Prostate gland (tissue), 2 donors: Measurements from ENCODE around the gene ENTPD5.

Experiments used
- POLR2A ChIP-seq: fragments of 450-650 bp; IDR thresholded peaks from one replicate; pipeline ENCODE4 v1.6.1; 2016; ENCODE audit warnings: antibody characterized with exemption, mild to moderate bottlenecking
- POLR2AphosphoS5 ChIP-seq: sonication (generic); formaldehyde crosslinking; IDR thresholded peaks from one replicate; pipeline ENCODE4 v1.6.1; 2017; ENCODE audit warnings: antibody characterized with exemption
- TF ChIP-seq, protein P1 (sequence below), 4 experiments: fragments of 200-600 bp in 2 of 4; fragments of 450-650 bp in 2 of 4; sonication (generic) in 2 of 4; IDR thresholded peaks; 1 replicate in 3 of 4; 2 replicates in 1 of 4; pipeline ENCODE4 v1.5.1; 2016 to 2019; ENCODE audit warnings: antibody characterized with exemption in 4 of 4, mild to moderate bottlenecking in 2 of 4, moderate library complexity in 2 of 4

DNA sequence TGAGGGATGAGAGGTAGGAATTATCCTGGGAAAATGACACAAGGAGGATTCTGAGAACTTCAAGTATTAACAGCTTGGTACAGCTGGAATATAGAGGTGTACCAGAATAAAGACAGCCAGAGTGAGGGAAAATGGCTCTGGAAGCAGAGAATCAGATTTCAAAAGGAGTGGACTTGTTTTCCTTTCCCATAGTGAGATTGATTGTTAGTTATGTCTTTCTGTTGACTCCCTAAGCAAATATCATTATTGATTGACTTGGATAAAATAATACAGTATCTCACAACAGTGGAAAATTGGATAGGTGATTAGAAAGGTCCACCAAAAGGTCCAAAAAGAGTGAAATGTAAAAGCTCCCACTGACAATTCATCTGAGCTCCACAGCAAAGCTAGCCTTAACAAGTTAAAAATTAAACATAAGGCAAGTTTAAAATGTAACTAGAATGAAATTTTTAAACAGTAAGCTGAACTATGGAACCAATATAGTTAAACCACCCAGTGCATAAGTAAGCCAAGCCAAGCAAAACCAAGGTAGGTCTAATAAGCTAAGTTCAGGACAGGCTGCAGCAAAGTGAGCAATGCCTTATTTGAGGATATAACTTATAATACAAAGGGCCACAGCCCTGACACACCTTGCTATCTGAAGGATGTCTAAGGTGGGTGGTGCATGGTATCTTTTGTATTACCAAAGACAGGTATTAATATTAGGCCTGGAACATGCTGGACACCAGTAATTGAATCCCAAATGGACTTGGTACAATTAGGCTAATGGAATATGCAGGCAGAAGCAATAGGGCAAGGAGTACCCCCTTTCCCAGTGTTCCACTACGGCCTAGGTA lies 21.8 kb downstream of the ENTPD5 start:
- TF ChIP-seq, protein P1, sequence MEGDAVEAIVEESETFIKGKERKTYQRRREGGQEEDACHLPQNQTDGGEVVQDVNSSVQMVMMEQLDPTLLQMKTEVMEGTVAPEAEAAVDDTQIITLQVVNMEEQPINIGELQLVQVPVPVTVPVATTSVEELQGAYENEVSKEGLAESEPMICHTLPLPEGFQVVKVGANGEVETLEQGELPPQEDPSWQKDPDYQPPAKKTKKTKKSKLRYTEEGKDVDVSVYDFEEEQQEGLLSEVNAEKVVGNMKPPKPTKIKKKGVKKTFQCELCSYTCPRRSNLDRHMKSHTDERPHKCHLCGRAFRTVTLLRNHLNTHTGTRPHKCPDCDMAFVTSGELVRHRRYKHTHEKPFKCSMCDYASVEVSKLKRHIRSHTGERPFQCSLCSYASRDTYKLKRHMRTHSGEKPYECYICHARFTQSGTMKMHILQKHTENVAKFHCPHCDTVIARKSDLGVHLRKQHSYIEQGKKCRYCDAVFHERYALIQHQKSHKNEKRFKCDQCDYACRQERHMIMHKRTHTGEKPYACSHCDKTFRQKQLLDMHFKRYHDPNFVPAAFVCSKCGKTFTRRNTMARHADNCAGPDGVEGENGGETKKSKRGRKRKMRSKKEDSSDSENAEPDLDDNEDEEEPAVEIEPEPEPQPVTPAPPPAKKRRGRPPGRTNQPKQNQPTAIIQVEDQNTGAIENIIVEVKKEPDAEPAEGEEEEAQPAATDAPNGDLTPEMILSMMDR (IDR thresholded peaks at IDR 0.05): no peak
- TF ChIP-seq POLR2A: no peak
- TF ChIP-seq POLR2AphosphoS5: no peak
